Esophagus muscularis mucosa (tissue), 3 donors: Measurements from ENCODE around the gene VPS13C.

Experiments
- POLR2A ChIP-seq: fragments of 450-650 bp; IDR thresholded peaks from one replicate; pipeline ENCODE4 v1.6.1; 2017; ENCODE audit warnings: antibody characterized with exemption, moderate library complexity, mild to moderate bottlenecking, low read depth
- TF ChIP-seq, protein P1 (sequence below), 3 experiments: fragments of 200-600 bp in 2 of 3; fragments of 450-650 bp in 1 of 3; sonication (generic) in 2 of 3; IDR thresholded peaks; one replicate each; pipeline ENCODE4 v1.5.1; 2017 to 2019; ENCODE audit warnings: antibody characterized with exemption in 3 of 3, mild to moderate bottlenecking in 2 of 3, moderate library complexity in 1 of 3

DNA sequence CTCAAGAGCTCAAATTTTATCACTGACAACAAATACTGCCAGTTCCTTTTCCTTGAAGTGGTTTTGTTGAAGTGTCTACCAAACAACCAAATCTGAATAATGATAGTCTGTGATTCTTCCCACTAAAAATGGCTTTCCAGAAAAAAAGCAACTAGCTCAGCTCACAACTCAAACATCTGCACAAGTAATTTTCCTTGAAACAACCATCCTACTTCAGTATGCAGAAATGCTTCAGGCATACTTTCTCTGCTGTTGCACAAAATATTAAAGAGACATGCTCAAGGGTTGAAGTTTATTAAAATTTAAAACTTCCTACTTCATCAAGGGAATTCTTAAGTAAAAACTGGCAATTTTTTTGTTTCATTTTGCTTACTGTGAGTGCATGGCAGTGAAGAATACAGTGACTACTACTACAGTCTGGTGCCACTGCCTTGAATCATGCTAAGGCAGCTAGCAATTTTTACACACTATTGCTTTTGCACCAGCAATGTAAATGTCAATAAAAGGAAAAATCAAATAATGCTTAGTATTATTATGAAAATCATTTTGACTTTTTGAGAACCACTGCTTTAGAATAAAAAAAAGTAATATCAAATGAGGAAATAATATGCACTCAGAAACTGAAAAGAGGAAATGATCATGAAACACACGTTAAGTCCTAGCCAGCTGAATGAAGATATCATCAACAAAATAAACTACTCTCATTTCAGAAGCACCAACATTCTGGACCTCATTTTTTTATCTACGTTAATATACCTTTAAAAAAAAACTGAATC, 33.6 kb downstream of the VPS13C start:
- no peak for TF ChIP-seq POLR2A
- TF ChIP-seq, protein P1, sequence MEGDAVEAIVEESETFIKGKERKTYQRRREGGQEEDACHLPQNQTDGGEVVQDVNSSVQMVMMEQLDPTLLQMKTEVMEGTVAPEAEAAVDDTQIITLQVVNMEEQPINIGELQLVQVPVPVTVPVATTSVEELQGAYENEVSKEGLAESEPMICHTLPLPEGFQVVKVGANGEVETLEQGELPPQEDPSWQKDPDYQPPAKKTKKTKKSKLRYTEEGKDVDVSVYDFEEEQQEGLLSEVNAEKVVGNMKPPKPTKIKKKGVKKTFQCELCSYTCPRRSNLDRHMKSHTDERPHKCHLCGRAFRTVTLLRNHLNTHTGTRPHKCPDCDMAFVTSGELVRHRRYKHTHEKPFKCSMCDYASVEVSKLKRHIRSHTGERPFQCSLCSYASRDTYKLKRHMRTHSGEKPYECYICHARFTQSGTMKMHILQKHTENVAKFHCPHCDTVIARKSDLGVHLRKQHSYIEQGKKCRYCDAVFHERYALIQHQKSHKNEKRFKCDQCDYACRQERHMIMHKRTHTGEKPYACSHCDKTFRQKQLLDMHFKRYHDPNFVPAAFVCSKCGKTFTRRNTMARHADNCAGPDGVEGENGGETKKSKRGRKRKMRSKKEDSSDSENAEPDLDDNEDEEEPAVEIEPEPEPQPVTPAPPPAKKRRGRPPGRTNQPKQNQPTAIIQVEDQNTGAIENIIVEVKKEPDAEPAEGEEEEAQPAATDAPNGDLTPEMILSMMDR (IDR thresholded peaks at IDR 0.05) = no peak
